ENCODE measurements around the gene RELT.

RELT gene

DNA sequence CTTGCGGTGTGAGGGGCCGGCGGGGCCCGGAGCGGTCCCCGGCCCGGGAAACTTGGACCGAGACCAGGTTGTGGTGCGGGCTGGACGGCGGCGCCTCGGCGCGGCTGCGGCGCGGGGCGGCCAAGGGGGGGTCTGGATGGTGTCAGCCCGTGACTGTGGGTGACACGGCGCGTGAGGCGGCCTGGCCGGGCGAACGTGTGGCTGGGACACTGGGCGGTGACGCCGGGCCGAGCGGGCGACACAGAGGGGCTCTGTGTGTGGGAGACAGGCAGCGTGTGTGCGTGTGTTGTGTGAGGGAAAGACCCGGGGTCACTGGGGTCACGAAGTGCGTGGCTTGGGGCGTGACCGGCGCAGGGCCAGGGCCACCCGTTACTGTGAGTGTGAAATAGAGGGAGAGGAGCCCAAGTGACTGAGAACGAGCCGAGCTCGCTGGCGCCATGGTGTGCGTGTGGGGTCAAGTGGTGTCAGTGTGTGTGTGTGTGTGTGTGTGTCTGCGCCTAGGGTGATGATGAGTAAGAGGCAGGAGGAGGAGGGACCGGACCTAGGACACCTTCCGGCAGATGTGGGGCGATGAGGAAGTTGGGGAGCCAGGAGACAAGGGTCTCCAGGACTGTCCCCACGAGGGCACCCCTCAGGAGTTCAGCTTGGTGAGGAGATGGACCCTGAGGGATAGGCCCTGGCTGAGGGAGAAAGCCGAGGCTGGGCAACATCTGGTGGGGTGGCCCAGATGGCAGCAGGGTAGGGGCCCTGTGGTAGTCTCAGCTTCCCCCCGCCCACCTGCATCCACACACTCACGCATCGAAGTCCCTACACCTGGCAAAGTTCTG is 817 bp downstream of the RELT start:
- peak; percentile 40 for DNase-seq

DNA sequence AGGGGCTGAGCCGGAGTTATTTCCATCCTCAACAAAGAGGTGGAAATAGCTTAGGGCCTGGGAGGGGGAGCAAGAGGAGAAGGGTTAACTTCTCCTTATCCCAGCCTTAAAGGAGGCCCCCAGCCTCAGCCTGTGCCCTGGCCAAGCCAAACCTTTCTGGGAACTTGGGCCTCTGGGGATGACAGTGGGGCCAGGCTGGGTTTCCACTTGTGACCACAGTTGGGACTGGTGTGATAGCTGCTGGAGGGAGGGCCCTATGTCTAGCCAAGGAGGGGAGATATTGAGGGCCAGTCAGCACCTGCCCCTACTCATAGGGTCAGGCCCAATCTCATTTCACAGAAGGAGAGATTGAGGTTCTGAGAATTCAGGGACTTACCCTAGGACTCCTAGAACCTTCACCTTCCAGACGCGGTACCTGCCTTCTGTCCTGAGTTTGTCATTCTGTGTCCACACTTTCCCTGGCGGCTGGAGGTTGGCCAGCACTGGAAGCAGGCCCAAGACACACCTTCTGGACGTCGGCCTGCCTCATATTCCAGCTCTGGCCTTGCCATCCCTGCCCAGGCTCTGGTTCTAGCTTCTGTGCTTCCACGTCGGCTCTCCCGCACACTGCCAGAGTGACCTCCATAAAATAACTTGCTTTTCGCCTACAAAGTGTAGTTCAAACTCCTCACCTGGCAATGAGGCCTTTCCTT is 3.1 kb downstream of the RELT start:
- DNase-seq: no peak

DNA sequence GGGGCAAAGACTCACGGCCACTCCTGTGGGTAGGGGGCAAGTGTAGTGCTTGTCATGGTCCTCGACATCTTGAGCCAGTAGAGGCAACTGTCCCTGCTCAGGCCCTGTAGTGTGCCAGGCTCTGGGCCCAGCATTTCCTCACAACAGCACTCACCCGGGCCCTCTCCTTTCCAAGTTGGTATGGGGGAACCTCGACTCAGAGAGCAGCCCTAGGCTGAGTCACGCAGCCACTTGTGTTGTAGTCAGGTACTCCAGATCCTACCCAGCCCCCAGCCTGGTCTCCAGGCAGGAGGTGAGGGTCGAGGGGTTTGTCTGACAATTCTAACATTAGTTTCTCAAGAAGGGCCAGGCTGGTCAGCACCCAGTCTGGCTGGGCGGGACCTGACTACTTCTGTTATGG is 4.1 kb downstream of the RELT start:
- DNase-seq: no peak

DNA sequence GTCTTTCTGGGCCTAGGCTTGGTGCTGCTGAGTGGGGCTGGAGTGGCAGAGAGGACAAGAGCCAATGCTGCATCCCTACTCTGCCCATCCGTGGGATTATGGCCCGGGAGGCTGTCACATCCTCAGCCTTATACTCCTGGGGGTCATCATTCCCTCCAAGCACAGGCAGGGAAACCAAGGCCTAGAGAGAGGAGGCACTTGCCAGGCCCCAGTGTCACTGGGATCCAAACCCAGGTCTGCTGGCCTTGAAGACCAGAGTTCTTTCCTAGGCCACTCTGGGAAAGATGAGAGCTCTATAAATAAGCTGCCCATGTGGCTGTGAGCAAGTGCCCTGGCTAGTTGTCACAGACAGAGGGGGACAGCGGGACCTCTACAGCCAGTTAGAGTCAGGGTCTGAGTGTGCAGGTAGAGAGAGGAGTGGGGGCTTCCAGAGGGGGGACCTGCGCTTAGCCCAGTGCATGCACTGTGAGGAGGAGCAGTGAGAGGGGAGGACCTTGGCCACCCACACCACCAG is 4.8 kb downstream of the RELT start:
- DNase-seq: no peak

DNA sequence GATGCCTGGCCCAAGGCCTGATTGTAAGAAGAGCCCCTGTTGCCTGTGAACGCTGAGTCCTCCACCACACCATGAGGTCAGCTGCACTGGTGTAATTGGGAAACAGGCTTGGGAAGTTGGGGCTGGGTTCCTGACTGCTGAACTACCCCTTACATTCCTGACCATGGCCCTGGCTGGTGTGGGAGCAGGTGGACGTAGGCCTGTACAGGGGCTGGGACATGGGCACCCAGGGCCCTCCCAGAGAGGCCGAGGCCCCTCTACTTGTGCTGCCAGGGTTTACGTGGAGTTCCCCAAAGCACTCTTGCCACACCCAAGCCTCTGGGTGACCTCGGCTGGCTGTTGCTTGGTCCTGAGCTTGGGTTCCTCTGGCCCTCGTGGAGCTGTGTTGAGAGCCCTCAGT is 5.4 kb downstream of the RELT start:
- no peak for DNase-seq

DNA sequence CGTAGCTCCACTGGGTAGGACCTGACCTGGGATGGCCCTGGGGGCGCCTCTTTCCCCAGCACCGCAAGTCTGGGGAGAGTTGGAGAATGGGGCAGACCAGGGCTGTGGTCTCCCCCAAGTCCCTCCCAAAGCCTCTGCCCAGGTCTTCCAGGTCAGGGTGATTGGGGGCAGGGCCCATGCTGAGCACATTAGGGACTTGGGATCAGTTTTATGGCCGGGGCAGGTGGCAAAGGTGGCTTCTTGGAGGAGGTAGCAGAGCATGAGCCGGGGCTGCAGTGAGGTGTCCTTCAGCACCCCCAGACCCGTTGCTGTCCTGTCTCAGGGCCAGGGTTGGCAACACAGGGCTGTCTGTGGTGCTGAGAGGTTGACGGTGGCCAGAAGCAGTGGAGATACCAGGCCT is 6.0 kb downstream of the RELT start:
- DNase-seq: no peak

DNA sequence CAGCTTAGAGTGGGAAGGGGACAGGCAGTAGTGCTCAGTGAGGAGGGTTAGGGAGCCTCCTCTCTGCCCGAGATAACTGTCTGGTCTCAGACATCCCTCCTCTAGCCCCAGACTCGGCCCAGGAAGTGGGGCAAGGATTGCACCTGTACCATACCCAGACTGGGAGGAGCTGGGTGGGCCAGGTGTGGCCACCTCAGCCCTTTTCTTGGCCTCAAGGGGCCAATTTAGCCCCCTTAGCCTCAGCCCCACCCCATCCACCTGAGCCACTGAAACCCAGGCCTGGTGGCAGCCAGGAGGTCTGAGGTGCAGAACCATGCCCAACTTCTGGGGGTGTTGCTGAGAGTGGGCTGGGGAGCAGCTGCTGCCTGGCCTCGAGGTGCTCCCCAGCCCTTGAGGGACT is 6.5 kb downstream of the RELT start:
- no peak for DNase-seq

DNA sequence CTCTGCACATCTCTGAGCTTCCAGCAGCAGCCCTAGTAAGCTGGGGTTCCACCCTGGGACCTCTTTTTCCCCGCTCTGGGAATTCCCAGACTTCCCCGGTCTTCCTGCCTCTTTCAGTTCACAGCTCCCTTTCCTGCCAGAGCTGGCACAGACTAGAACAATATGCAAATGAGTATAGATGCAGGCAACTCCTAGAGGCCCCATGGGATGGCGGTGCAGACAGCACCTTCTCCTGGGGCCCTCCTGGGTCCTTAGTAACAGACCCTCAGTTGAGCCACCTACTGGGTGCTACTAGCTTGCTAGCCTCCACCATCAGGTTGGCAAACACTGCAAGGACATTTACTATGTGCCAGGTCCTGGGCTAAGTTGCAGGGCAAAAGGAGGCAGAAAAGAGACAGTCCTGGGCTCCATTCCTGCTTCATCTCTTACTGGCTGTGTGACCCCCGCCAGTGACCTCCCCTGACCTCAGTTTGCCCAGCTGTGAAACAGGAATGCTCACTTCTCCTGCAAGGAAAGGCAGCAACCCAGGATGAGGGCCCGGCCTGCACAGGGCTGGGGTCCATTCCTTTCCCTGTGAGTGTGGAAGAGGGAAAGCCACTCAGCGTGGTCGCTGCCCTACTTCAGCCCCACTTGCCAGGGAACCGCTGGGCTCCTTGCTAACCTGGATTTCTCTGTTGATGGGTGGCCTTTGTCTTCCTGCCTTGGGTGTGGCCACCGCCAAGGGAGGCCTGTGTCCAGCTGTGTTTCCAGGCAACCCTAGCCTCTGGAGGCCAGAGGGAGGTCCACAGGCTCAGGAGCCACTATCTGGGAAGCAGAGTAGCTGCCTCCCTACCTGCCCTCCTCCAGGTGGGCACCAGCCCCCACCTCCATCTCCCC is 7.3 kb downstream of the RELT start:
- no peak for DNase-seq

DNA sequence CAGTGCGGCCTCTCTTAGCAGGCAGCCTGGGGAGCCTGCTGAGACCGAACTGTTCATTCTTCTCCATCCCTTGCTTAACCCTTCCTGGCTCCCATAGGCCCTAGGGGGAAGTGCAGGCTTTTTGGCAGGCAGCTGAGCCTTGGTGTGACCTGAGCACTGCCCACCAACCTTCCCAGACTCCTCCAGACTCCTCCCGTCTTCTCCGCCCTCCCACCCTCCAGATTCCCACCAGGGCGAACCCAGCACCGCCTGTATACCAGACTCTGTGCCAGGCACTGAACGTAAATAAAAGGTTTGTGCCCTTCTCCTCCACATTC is 7.9 kb downstream of the RELT start:
- DNase-seq: no peak

DNA sequence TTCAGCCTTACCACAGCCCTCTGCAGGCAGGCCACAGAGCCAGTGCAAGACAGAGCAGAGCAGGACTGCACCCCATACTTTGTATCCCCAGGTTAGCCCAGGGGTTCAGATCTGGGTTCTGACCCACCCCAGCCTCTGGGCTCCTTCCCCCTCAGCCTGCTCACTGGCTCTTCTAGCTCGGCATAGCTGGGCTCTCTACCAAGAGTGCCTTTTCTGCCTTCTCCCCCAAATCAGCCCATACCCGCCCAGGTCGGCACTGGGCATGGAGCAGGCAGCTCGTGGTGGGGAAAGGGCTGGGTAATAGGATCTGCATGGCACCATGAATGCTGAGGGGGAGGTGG is 8.3 kb downstream of the RELT start:
- DNase-seq: no peak

DNA sequence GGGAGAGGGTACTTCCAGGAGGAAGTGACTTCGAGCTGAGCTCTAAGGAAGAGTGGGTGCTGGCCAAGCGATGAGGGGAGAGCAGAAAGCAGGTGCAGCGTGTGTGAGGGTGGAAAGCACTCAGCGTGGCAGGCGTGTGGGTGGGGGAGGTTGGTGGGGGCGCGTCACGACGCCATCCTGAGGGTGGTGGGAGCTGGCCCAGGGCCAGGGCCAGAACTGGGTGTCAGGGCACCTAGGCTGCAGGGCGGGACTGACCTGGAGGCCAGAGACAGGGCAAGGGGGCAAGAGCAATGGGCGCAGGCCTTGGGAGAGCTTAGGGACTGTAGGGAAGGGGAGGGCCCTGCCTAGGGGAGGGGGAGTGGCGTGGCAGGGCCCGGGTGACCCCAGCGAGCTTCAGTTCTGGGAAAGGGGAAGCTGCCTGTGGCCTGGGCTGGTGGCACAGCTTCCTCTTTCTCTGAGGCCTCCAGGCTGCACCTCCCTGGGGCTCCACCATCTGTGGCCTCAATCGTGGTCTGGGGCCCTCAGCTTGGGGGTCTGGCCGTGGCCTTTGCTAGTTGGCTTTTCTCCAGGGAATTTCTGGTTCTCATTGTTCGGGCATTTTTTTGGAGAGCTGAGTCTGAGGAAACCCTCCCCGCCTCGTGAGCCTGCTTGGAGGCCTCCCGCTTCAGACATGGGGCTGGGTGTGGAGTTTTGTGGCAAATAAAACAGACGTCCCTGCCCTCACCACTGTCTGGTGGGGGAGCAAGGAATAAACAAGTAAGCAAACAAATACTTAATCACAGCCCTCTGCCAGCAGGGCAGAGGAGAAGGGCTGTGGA is 8.9 kb downstream of the RELT start:
- DNase-seq: peak; percentile 15

DNA sequence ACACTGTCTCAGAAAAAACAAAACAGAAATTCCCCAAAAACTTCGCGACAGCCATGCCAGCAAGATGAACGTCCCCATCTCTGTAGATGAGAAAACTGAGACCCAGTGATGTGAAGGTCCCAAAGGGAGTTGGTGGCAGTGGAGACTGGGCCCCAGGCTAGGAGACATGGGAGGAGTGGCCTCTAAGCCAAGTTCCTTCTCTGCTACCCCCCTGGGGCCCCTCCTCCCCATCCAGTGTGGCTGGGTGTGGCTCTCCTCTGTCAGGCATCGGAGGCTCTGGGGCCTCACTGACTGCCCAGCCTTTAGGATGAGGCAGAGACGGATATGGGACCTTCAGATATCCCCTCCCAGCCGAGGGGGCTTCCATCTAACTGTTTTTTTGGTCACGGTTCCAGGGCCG is 9.8 kb downstream of the RELT start:
- DNase-seq: no peak

DNA sequence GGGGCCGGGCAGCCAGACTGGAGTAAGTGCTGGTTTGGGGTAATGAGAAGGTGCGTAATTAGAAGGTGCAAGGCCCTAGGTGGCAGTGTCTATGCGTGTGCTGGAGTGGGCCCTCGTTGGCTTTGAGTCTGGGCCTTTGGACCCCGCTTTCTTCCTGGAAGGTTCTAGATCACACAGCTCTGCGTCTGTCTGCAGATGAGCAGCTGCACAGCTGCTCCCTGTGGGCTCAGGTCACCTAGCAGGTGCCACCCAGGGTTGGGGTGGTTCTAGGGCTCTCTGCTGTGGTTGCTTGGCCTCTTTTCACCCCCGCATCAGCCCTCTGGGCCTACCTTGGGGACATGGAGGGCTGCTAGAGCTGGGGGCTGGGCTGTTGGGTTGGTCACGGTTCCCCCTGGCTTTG is 10.3 kb downstream of the RELT start:
- no peak for DNase-seq

DNA sequence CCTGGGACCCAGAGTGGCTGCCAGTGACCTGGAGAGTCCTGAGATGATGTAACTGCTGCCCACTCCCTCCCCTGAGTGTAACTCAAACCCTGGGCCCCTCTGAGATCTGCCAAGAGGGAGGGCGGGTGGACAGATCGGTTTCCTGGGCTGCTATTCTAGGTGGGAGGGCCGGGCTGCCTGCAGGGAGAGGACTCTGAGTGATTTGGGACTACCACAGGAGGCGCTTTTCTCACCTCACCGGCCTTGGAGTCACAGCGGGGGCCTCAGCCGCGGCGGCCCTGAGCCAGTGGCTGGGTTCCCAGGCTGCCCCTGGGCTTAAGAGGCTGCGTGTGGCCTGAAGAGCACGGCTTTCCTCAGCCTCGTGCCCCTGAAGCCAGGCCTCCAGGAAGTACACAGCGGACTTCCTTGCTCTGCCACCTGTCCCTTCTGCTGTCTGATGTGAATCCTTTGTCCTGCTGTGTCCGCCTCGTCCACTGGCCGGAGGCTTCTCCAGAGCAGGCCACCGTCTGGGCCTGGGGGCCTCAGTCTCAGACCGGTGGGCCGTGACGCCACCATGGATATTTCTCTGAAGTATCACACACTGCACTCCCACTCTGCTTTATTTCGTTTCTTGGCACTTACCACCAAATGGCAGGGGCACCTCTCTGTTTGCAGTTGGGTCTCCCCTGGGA is 11.5 kb downstream of the RELT start:
- DNase-seq: no peak

DNA sequence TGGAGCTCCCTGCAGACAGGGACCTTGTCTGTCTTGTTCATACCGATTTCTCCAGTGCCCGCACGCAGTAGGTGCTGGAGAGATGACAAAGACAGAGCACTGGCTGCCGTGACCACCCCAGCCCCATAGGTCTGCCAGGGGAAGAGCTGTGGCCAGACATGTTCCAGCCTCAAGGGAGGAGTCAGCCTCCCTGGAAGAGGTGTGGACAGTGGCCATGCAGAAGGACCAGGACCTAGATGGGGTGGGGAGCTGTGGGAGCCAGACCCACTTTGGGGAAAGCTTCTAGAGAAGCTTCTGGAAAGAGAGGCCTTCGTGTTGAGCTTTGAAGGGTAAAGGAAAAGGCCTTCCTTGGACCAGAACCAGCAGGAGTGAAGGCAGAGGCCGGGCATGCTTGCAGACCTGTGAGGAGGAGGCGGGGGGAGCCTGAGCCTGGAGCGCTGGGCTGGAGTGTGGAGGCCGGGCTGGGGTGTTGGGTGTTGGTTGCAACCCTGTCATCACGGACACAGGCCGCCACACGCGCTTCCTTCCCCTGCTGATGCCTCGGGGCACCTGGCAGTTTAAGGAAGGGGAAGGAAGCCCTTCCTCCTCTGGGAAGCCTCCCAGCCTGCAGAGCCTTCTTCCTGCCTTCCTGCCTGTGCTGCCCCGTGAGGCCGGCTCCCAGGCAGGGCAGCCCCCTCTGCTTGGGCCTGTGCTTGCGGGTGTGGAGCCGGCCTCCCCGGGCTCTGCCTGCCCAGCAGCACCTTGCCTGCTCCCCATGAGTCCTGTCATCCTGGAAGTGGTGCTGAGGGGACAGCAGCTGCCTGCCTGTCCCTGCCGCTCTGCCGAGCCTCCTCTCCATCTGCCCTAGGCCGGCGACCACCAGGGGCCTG is 12.3 kb downstream of the RELT start:
- no peak for DNase-seq

DNA sequence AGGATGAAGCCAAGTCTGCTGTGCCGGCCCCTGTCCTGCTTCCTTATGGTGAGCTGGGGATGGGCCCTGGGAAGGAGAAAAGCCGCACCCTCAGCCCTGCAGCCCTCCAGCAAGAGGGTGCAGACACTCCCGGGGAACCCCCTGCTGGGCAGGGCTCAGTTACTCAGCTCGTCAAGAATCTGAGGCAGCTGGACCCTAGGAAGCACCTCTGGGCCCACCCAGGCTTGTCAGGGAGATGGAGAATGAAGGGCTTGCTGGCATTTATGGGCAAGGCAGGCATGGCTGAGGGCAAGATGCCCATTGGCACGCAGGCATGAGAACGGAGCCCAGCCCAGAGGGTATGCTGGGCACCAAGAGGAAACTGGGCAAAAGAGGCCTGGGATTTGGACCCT is 12.9 kb downstream of the RELT start:
- no peak for DNase-seq

DNA sequence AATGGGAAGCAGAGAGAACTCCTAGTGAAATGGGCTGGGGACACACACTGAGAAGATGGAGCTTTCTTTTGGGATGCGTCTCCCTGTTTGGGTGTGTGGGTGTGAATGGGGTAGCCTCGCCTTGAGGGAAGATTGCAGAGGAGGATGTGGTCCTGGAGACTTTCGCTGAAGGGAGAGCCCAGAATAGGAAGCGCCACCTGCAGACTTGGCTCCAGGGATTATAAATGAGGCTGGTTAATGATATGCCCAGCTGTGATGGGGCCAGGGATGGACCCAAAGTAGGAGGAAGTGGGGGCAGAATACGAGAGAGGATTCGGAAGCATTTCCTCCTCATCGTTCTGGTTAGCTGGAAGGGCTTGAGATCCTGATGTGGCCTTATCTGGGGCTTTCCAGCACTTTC is 13.7 kb downstream of the RELT start:
- no peak for DNase-seq

DNA sequence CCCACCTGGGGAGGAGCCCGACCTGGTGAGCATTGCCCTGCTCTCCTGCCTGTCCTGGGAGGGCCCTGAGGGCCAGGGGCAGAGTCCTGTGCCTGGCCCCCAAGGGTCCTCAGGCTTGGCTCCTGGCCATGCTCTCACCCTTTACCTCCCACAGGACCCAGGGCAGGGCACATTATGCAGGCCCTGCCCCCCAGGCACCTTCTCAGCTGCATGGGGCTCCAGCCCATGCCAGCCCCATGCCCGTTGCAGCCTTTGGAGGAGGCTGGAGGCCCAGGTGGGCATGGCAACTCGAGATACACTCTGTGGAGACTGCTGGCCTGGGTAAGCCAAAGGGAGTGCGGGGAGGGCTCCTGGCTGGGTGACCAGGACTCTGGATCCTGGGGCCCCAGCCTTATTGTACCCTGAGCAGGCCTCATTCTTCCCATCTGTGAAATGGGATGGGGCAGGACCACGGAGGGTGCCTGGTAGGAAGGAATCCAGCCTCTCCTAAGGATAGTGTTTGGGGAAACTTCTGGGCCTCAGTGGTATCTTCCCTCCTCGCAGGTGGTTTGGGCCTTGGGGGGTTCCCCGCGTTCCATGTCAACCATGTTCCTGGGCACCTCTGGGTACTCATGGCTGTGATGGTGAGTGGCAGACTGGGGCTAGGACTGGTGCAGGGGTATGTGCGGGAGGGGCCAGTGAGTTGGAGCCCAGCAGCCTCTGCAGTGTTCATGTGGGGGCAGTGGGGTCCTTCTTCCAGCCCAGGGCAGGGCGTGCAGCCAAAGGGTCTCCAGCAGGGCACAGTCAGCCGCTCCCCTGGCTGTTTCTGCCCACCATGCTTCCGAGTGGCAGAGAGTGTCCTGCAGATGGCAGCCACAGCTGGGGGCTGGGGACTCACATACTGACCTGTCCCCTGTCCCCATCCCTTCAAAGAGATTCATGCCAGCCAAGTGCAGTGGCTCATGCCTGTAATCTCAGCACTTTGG is 14.7 kb downstream of the RELT start:
- DNase-seq: no peak

DNA sequence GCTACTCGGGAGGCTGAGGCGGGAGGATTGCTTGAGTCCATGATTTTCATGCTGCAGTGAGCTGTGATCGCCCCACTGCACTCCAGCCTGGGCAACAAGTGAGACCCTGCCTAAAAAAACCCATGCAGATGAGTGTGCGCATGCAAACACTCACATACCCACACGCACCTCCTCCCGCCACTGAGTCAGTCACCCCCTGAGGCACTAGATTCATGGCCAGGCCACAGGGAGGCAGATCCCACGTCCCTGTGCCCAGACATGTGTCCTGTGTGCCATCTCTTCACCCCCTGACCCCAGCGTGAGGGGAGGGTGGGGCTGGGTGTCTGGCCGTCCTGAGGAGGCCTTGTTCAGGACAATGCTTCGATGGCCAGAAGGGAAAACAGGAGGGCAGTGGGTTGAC is 15.5 kb downstream of the RELT start:
- no peak for DNase-seq

All from NCI-H510A (cell line).